Endothelial cell of umbilical vein (primary cell): ENCODE data around the gene TOP1. TPM values are rescaled to one million over a fixed set of nuclear protein-coding genes. Genes with fewer than 3 reads are reported as not detected.

ENCODE experiments used
- BruUV-seq: library from RNA; stranded (reverse); fragments of 400-500 nt; replicated peaks from 2 replicates; lab custom pipeline; 2021; lab: Mats Ljungman, UMichigan
- CTCF ChIA-PET: fragments of 300-600, 350-600 bp; sonication (Branson Sonifier 250); formaldehyde crosslinking; loops from one replicate; lab custom pipeline; 2021; ENCODE audit warnings: antibody characterized with exemption, inconsistent platforms; lab: Charles Lee
- POLR2A ChIA-PET: fragments of 300-600, 350-600 bp; sonication (Branson Sonifier 250); formaldehyde crosslinking; loops from one replicate; lab custom pipeline; 2021; ENCODE audit warnings: antibody characterized with exemption, inconsistent platforms; lab: Charles Lee
- DNase-seq: peaks from one replicate; pipeline ENCODE4 v3.0.0-alpha.2; 2011; ENCODE audit warnings: low read depth, low spot score
- FAIRE-seq: peaks from 2 replicates; lab custom pipeline; 2011; peaks lifted over from hg19 to GRCh38; lab: Jason Lieb, UNC
- H2AFZ ChIP-seq: 2 replicates; pipeline ENCODE4 v1.6.0; 2012; ENCODE audit warnings: low read depth, low read length, control low read depth, inconsistent platforms
- H3K27ac ChIP-seq: 2 replicates; pipeline ENCODE4 v1.5.1; 2011; ENCODE audit warnings: low read depth, mild to moderate bottlenecking, control low read depth, low read length, moderate library complexity; ENCODE audit not compliant: insufficient read depth
- H3K27me3 ChIP-seq, 2 experiments: 2 replicates each; pipeline versions ENCODE4 v1.6.0 to v1.6.1; 2011; ENCODE audit warnings: low read length in 2 of 2, mixed read lengths in 1 of 2; ENCODE audit not compliant: control insufficient read depth in 2 of 2, insufficient read depth in 2 of 2
- H3K36me3 ChIP-seq, 2 experiments: 2 replicates in 1 of 2; 3 replicates in 1 of 2; pipeline ENCODE4 v1.5.1; 2011; ENCODE audit warnings: low read length in 2 of 2, mild to moderate bottlenecking in 1 of 2, moderate library complexity in 1 of 2; ENCODE audit not compliant: control insufficient read depth in 2 of 2, insufficient read depth in 2 of 2; ENCODE audit errors: extremely low read depth in 1 of 2
- H3K4me1 ChIP-seq: 3 replicates; pipeline ENCODE4 v1.5.1; 2011; ENCODE audit warnings: mild to moderate bottlenecking, low read length; ENCODE audit not compliant: control insufficient read depth, insufficient read depth; ENCODE audit errors: extremely low read depth
- H3K4me2 ChIP-seq: 2 replicates; pipeline ENCODE4 v1.6.1; 2011; ENCODE audit warnings: low read length, control low read depth, mixed read lengths; ENCODE audit not compliant: insufficient read depth
- H3K4me3 ChIP-seq, 3 experiments: fragments of 200-600 bp in 1 of 3; sonication (generic), shearing (Covaris generic) in 1 of 3; replicated peaks in 1 of 3; 2 replicates each; pipeline ENCODE4 v1.5.1; 2011 to 2016; ENCODE audit warnings: control low read depth in 3 of 3, low read length in 3 of 3, mild to moderate bottlenecking in 2 of 3, inconsistent platforms in 1 of 3, low read depth in 1 of 3, moderate library complexity in 1 of 3; ENCODE audit not compliant: insufficient read depth in 1 of 3
- H3K79me2 ChIP-seq: 2 replicates; pipeline ENCODE4 v1.6.0; 2012; ENCODE audit warnings: low read length, inconsistent platforms; ENCODE audit not compliant: control insufficient read depth, insufficient read depth
- H3K9ac ChIP-seq: replicated peaks from 2 replicates; pipeline ENCODE3; 2011; ENCODE audit warnings: low read length, control low read depth; ENCODE audit not compliant: insufficient read depth; ENCODE audit errors: extremely low read depth
- H3K9me1 ChIP-seq: replicated peaks from 3 replicates; pipeline ENCODE4 v1.6.0; 2011; ENCODE audit warnings: mild to moderate bottlenecking, low read length; ENCODE audit not compliant: control insufficient read depth, insufficient read depth; ENCODE audit errors: extremely low read depth
- H3K9me3 ChIP-seq: replicated peaks from 2 replicates; pipeline ENCODE4 v1.5.1; 2012; ENCODE audit warnings: low read length, inconsistent platforms; ENCODE audit not compliant: control insufficient read depth, insufficient read depth
- H4K20me1 ChIP-seq: replicated peaks from 2 replicates; pipeline ENCODE3; 2011; ENCODE audit warnings: mild to moderate bottlenecking, low read length; ENCODE audit not compliant: control insufficient read depth, insufficient read depth; ENCODE audit errors: extremely low read depth
- EZH2 ChIP-seq: IDR thresholded peaks from 2 replicates; pipeline ENCODE4 v1.6.1; 2012; ENCODE audit warnings: borderline replicate concordance, low read depth, mild to moderate bottlenecking, moderate library complexity, low read length, inconsistent platforms; ENCODE audit not compliant: severe bottlenecking
- FOS ChIP-seq: IDR thresholded peaks from 2 replicates; pipeline ENCODE4 v1.6.1; 2011; ENCODE audit warnings: mild to moderate bottlenecking, low read length, moderate library complexity, borderline replicate concordance; ENCODE audit not compliant: insufficient read depth
- GATA2 ChIP-seq: IDR thresholded peaks from 2 replicates; pipeline ENCODE4 v1.7.0; 2011; ENCODE audit warnings: low read depth, mild to moderate bottlenecking, moderate library complexity, mixed read lengths, low read length; ENCODE audit not compliant: insufficient read length, insufficient read depth
- JUN ChIP-seq: IDR thresholded peaks from 2 replicates; pipeline ENCODE4 v1.6.1; 2011; ENCODE audit warnings: borderline replicate concordance, low read depth; ENCODE audit not compliant: insufficient read length, insufficient read depth
- MYC ChIP-seq: IDR thresholded peaks from one replicate; pipeline ENCODE4 v1.6.1; 2011; ENCODE audit warnings: mild to moderate bottlenecking, low read depth, low read length
- POLR2A ChIP-seq: IDR thresholded peaks from 2 replicates; pipeline ENCODE4 v1.6.1; 2012; ENCODE audit warnings: low read depth, mild to moderate bottlenecking, control low read depth, low read length
- POLR2AphosphoS5 ChIP-seq: IDR thresholded peaks from 2 replicates; pipeline ENCODE4 v1.6.1; 2012; ENCODE audit warnings: low read depth, mild to moderate bottlenecking, control low read depth, low read length, moderate library complexity; ENCODE audit not compliant: insufficient read depth
- dilution Hi-C: fragments of 300-500 bp; cut with MboI; formaldehyde crosslinking; loops from one replicate; pipeline ENCODE4 v1.15.0; 2019; ENCODE audit warnings: low sequenced_read_pairs; ENCODE audit not compliant: extremely low pct_ligation_motif_present
- intact Hi-C: fragments of 100-400 bp; cut with micrococcal nuclease; formaldehyde crosslinking; loops from one replicate; pipeline ENCODE4 v1.10.0; 2022
- polyA plus RNA-seq, 4 experiments: library from polyadenylated mRNA; depleted of rRNA in 3 of 4; stranded (reverse) in 3 of 4; unstranded in 1 of 4; fragments of >200 nt; gene quantifications; 2 replicates each; pipeline versions ENCODE4 v1.2.1 to v1.2.3, GENCODE V29; 2011 to 2012; ENCODE audit warnings: missing spikeins in 1 of 4
- total RNA-seq: library from RNA; stranded (reverse); gene quantifications from 2 replicates; pipeline ENCODE4 v1.2.3, GENCODE V29; 2021
- TF ChIP-seq, protein P1 (sequence below), 2 donors: IDR thresholded peaks; 1 replicate in 1 of 2; 2 replicates in 1 of 2; pipeline ENCODE4 v1.5.1; 2011; ENCODE audit warnings: low read length in 2 of 2, mild to moderate bottlenecking in 2 of 2, moderate library complexity in 2 of 2, control low read depth in 1 of 2, inconsistent platforms in 1 of 2, low read depth in 1 of 2; ENCODE audit not compliant: insufficient read depth in 1 of 2; ENCODE audit errors: extremely low read depth in 1 of 2
- TF ChIP-seq, protein P2 (sequence below): IDR thresholded peaks from 2 replicates; pipeline ENCODE4 v1.6.1; 2011; ENCODE audit not compliant: insufficient read depth, insufficient read length

TOP1 gene
- total and polyA plus RNA-seq, 2 donors (not counting 3 experiments of a cell fraction or from before 2014, with no cell fraction given), result 7.0 to 77.4 TPM

DNA sequence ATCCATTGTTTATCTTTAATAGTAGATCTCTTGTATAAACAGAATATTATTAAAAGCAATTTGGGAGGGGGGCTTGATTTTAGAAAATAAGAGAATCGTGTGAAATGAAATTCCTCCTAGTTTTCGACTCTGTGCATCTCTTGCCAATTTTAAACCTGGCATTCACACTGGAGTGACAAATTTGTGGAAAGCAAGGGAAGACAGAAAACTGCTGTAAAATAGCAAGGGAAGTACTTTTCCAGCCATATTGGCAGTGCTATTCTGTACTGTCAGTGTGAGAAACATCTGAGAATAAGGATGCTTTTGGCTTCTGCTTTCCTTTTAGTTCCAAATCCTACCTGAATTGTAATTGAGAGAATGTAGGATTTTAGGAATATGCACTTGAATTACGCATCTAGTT lies 40.2 kb downstream of the TOP1 start:
- H3K27me3 ChIP-seq, result no peaks in the 10 kb centered on the region
- H3K4me1 ChIP-seq, result peaks cover 36% of the 10 kb centered on the region
- ChIA-PET POLR2A (no interaction called here), CTCF (interaction anchor here (1.2 to 2.7 kb wide), 2 partner anchors 78 kb away, joined by 4 to 17 read pairs; no protein-coding TSS in a partner anchor)
- no peak overlapping the region for H2AFZ ChIP-seq
- FAIRE-seq (no peak), DNase-seq (no peak)
- H3K4me2 ChIP-seq, result no peak overlapping the region
- intact Hi-C loops (no loop called here), dilution Hi-C loops (no loop called here)
- TF ChIP-seq POLR2A, result no peak
- no peak for TF ChIP-seq FOS
- TF ChIP-seq JUN, result no peak
- TF ChIP-seq, protein P1, sequence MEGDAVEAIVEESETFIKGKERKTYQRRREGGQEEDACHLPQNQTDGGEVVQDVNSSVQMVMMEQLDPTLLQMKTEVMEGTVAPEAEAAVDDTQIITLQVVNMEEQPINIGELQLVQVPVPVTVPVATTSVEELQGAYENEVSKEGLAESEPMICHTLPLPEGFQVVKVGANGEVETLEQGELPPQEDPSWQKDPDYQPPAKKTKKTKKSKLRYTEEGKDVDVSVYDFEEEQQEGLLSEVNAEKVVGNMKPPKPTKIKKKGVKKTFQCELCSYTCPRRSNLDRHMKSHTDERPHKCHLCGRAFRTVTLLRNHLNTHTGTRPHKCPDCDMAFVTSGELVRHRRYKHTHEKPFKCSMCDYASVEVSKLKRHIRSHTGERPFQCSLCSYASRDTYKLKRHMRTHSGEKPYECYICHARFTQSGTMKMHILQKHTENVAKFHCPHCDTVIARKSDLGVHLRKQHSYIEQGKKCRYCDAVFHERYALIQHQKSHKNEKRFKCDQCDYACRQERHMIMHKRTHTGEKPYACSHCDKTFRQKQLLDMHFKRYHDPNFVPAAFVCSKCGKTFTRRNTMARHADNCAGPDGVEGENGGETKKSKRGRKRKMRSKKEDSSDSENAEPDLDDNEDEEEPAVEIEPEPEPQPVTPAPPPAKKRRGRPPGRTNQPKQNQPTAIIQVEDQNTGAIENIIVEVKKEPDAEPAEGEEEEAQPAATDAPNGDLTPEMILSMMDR (IDR thresholded peaks at IDR 0.05; ENCODE audit: extremely low read depth in 1 of 2, insufficient read depth in 1 of 2, low read depth in 1 of 2, low read length in 2 of 2), result no peak
- TF ChIP-seq POLR2AphosphoS5, result no peak
- TF ChIP-seq MYC, result no peak
- no peak for TF ChIP-seq EZH2
- no peak for TF ChIP-seq GATA2
- TF ChIP-seq, protein P2, sequence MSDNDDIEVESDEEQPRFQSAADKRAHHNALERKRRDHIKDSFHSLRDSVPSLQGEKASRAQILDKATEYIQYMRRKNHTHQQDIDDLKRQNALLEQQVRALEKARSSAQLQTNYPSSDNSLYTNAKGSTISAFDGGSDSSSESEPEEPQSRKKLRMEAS, result no peak
- no peak overlapping the region for H3K9ac ChIP-seq
- no peaks in the 10 kb centered on the region for H3K9me1 ChIP-seq
- BruUV-seq, result no TSS peak
- H3K36me3 ChIP-seq, result peaks cover 0 to 5% of the 10 kb centered on the region in 2 experiments
- peaks cover 8% of the 10 kb centered on the region for H4K20me1 ChIP-seq
- peaks cover 78% of the 10 kb centered on the region for H3K79me2 ChIP-seq
- H3K27ac ChIP-seq, result no peak overlapping the region
- H3K9me3 ChIP-seq, result no peaks in the 10 kb centered on the region
- H3K4me3 ChIP-seq, result no peak overlapping the region
